ENCODE measurements around the gene CDH4.

GRCh38 chr20:61601361-61601760 is 349.3 kb downstream of the CDH4 start:
- TF ChIP-seq SMARCA4 (IDR thresholded peaks at IDR 0.05): no peak
- no peak for TF ChIP-seq ZNF224 (CRISPR knock-in tag; IDR thresholded peaks at IDR 0.05)
- no peak for TF ChIP-seq POLR2AphosphoS5 (IDR thresholded peaks at IDR 0.05; ENCODE audit: control insufficient read depth, insufficient read depth, low read depth, low read length)
- no peak for TF ChIP-seq HMG20A (CRISPR knock-in tag; conservative IDR thresholded peaks at IDR 0.05)
- TF ChIP-seq RAD21 (CRISPR knock-in tag; conservative IDR thresholded peaks at IDR 0.05 in 1 of 2, IDR thresholded peaks at IDR 0.05 in 1 of 2): no peak
